ENCODE data around the gene C2orf72.

DNA sequence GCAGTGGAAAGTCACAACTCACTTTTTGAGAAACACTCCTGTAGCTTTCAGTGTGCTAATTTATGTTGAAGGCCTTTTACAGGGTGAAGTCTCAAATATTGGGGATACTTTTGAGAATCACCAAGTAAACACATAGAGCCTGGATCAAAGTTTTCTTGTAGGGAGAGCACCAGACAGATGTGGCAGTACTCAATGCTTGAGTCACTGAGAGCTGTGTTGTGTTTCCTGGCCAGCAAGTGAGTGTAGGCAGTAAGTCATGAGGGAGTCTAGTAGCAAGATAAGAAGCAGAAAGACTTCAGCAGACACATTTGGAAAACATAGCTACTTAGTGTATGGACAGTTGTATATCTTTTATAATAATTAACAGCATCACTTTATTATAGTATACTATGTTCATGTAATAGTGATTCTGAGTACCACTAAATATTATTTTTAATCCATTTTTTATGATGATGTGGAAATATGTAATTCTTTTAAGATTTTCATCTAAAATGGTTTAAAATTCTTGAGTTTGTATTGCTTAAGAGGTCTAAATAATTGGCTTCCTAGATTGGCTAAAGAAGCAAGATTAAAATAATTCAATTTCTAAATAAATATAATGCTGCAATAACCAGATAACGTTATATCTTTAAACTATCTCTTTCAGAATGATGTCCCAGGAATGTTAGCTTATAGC is 32.2 kb downstream of the C2orf72 start:
- TF ChIP-seq, protein P1, sequence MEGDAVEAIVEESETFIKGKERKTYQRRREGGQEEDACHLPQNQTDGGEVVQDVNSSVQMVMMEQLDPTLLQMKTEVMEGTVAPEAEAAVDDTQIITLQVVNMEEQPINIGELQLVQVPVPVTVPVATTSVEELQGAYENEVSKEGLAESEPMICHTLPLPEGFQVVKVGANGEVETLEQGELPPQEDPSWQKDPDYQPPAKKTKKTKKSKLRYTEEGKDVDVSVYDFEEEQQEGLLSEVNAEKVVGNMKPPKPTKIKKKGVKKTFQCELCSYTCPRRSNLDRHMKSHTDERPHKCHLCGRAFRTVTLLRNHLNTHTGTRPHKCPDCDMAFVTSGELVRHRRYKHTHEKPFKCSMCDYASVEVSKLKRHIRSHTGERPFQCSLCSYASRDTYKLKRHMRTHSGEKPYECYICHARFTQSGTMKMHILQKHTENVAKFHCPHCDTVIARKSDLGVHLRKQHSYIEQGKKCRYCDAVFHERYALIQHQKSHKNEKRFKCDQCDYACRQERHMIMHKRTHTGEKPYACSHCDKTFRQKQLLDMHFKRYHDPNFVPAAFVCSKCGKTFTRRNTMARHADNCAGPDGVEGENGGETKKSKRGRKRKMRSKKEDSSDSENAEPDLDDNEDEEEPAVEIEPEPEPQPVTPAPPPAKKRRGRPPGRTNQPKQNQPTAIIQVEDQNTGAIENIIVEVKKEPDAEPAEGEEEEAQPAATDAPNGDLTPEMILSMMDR (IDR thresholded peaks at IDR 0.05; ENCODE audit: extremely low read depth in 1 of 2, insufficient read depth in 1 of 2, low read depth in 1 of 2, low read length in 2 of 2) = no peak
- no peak for TF ChIP-seq POLR2AphosphoS5 (IDR thresholded peaks at IDR 0.05; ENCODE audit: insufficient read depth, low read depth, low read length)
- TF ChIP-seq POLR2A (IDR thresholded peaks at IDR 0.05; ENCODE audit: low read depth, low read length) = no peak
- peak; percentile 7 for TF ChIP-seq FOS (IDR thresholded peaks at IDR 0.05; ENCODE audit: borderline replicate concordance, insufficient read depth, low read length)
- TF ChIP-seq, protein P2, sequence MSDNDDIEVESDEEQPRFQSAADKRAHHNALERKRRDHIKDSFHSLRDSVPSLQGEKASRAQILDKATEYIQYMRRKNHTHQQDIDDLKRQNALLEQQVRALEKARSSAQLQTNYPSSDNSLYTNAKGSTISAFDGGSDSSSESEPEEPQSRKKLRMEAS (IDR thresholded peaks at IDR 0.05; ENCODE audit: insufficient read depth, insufficient read length) = no peak
- TF ChIP-seq EZH2 (IDR thresholded peaks at IDR 0.05; ENCODE audit: borderline replicate concordance, low read depth, low read length, severe bottlenecking) = no peak
- TF ChIP-seq MYC (IDR thresholded peaks at IDR 0.05; ENCODE audit: low read depth, low read length) = no peak
- TF ChIP-seq JUN (IDR thresholded peaks at IDR 0.05; ENCODE audit: borderline replicate concordance, insufficient read depth, insufficient read length, low read depth) = no peak
- peak; percentile 30 for TF ChIP-seq GATA2 (IDR thresholded peaks at IDR 0.05; ENCODE audit: insufficient read depth, insufficient read length, low read depth, low read length)

Measured in endothelial cell of umbilical vein (primary cell).